RWPE2 (cell line): ENCODE results near the gene USP3.
A peak's percentile ranks its signal among the peaks of the same experiment; 100 is the strongest.

Source experiments
- ATAC-seq: fragments of 200-7000 bp; cut with Tn5 transposase; 3 replicates; pipeline ENCODE4 v1.9.1; 2021; ENCODE audit warnings: low read depth
- DNase-seq: peaks from one replicate; pipeline ENCODE4 v3.0.0-alpha.2; 2020; ENCODE audit warnings: low spot score
- H3K27ac ChIP-seq: fragments of 450-650 bp; 2 replicates; pipeline ENCODE4 v1.5.1; 2017; ENCODE audit warnings: mild to moderate bottlenecking; ENCODE audit not compliant: poor library complexity, severe bottlenecking
- H3K27me3 ChIP-seq: fragments of 250-450 bp; sonication (Bioruptor Pico); 2 replicates; pipeline ENCODE4 v1.5.1; 2021; ENCODE audit warnings: mild to moderate bottlenecking, moderate library complexity; ENCODE audit not compliant: insufficient read depth, poor library complexity, severe bottlenecking
- H3K36me3 ChIP-seq: fragments of 250-450 bp; sonication (Bioruptor Pico); 2 replicates; pipeline ENCODE4 v1.5.1; 2020; ENCODE audit warnings: low read depth, mild to moderate bottlenecking, moderate library complexity
- H3K4me1 ChIP-seq: fragments of 250-450 bp; sonication (Bioruptor Pico); 2 replicates; pipeline ENCODE4 v1.5.1; 2021; ENCODE audit warnings: mild to moderate bottlenecking, moderate library complexity; ENCODE audit not compliant: insufficient read depth, poor library complexity, severe bottlenecking
- H3K4me3 ChIP-seq: fragments of 250-450 bp; sonication (Bioruptor Pico); 2 replicates; pipeline ENCODE4 v1.5.1; 2021; ENCODE audit warnings: mild to moderate bottlenecking, moderate library complexity; ENCODE audit not compliant: severe bottlenecking
- H3K9me3 ChIP-seq: fragments of 250-450 bp; sonication (Bioruptor Pico); 2 replicates; pipeline ENCODE4 v1.5.1; 2021; ENCODE audit warnings: mild to moderate bottlenecking, moderate library complexity; ENCODE audit not compliant: severe bottlenecking
- TF ChIP-seq, protein P1 (sequence below): fragments of 450-650 bp; IDR thresholded peaks from one replicate; pipeline ENCODE4 v1.5.1; 2017; ENCODE audit warnings: mild to moderate bottlenecking, moderate library complexity; ENCODE audit not compliant: poor library complexity, severe bottlenecking

The USP3 gene

DNA sequence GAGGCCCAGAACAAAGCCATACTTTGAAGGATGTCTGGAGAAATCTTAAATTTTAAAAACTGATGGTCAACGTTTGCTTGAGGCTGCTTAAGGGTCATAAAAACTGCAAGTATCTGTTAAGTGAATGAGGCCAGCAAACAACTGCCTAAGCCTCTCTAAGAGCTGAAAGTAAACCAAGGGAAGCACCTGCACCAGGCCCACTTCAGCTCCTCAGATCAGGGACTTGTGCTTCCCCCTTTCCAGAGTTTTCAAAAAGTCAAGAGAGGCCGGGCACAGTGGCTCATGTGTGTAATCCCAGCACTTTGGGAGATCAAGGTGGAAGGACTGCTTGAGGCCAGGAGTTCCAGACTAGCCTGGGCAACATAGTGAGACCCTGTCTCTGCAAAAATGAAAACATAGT, 101.9 kb downstream of the USP3 start:
- DNase-seq, result no peak
- no peak overlapping the region for H3K27ac ChIP-seq
- H3K4me3 ChIP-seq, result no peak overlapping the region
- H3K27me3 ChIP-seq, result no peaks in the 10 kb centered on the region
- peaks cover 22% of the 10 kb centered on the region for H3K36me3 ChIP-seq
- no peaks in the 10 kb centered on the region for H3K9me3 ChIP-seq
- TF ChIP-seq, protein P1, sequence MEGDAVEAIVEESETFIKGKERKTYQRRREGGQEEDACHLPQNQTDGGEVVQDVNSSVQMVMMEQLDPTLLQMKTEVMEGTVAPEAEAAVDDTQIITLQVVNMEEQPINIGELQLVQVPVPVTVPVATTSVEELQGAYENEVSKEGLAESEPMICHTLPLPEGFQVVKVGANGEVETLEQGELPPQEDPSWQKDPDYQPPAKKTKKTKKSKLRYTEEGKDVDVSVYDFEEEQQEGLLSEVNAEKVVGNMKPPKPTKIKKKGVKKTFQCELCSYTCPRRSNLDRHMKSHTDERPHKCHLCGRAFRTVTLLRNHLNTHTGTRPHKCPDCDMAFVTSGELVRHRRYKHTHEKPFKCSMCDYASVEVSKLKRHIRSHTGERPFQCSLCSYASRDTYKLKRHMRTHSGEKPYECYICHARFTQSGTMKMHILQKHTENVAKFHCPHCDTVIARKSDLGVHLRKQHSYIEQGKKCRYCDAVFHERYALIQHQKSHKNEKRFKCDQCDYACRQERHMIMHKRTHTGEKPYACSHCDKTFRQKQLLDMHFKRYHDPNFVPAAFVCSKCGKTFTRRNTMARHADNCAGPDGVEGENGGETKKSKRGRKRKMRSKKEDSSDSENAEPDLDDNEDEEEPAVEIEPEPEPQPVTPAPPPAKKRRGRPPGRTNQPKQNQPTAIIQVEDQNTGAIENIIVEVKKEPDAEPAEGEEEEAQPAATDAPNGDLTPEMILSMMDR, result no peak
- no peak for ATAC-seq
- H3K4me1 ChIP-seq, result no peaks in the 10 kb centered on the region

DNA sequence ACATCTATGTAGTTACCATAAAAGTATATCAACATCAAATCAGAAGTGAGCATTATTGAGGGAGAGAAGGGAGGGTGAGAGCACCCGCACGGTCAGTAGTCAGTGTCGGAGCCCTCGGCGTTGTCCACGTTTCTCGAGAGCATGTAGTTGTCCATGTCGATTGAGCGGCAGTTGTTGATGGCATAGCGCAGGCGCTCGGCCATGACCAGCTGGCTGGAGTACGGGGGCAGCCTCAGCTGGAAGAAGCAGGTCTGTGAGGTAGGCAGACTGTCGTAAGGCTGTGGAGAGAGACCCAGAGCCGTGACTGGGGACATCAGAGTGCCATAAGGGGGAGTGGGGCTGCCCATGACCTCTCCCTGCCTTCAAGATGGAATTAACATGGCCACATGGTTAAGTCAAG, 104.6 kb downstream of the USP3 start:
- Histone ChIP-seq H3K4me1 (no peaks in the 10 kb centered on the region), H3K4me3 (no peak overlapping the region), H3K9me3 (no peaks in the 10 kb centered on the region), H3K36me3 (peaks cover 22% of the 10 kb centered on the region), H3K27me3 (no peaks in the 10 kb centered on the region), H3K27ac (no peak overlapping the region)
- ATAC-seq, result no peak
- no peak for DNase-seq
- TF ChIP-seq, protein P1, result no peak

DNA sequence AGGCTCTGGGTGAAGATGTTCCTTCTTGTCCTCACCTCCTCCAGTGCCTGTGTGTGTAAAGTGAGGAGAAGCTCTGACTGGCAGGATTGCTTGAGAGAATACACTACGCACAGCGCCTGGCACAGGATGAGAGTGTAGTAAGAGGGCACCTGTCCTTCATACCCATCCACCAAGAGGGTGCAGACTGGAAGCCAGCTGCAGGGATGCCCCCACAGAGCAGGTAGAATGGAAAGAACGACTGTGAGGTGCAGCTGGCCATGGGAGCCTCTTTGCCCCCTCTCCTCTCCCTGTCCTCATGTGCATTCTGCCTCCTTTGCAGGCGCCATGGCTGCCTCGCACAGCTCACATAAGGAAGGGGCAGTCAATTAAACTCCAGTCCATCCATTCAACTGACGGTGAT, 105.1 kb downstream of the USP3 start:
- peaks cover 24% of the 10 kb centered on the region for H3K36me3 ChIP-seq
- H3K27me3 ChIP-seq, result no peaks in the 10 kb centered on the region
- no peaks in the 10 kb centered on the region for H3K4me1 ChIP-seq
- H3K27ac ChIP-seq, result no peak overlapping the region
- H3K4me3 ChIP-seq, result no peak overlapping the region
- no peak for ATAC-seq
- no peaks in the 10 kb centered on the region for H3K9me3 ChIP-seq
- no peak for DNase-seq
- TF ChIP-seq, protein P1, result no peak

DNA sequence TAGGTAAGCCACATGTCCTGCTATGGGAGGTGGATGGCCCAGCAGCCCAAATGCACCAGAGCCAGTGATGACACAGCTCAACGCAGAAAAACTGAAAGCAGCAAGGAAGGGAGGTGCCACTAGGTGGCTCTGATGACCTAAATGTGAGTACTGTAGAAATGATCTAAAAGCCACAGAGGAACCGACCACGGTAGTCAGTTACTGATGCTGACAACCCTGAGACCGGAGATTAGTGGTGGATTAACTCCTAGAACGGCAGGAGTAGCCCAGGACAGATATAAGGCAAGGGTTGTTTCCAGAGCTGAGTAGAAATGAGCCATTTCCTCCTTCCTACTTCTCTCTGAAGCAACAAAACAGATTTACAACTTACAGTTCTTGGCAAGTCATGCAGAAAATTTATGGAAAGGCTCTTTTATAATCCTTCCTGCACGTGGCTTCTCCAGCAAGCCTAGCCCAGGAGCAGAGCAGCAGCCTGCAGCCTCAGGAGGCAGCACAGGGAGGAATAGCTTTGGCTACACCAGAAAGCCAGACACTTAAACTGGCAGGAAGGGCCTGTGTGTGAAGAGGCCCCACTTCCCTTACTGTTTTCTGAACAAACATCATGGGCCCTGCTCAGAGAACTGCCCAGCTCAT, 105.9 kb downstream of the USP3 start:
- no peaks in the 10 kb centered on the region for H3K9me3 ChIP-seq
- no peaks in the 10 kb centered on the region for H3K4me1 ChIP-seq
- no peak for DNase-seq
- TF ChIP-seq, protein P1, result peak; percentile 98
- H3K27me3 ChIP-seq, result no peaks in the 10 kb centered on the region
- H3K27ac ChIP-seq, result no peak overlapping the region
- peak; percentile 91 for ATAC-seq
- H3K4me3 ChIP-seq, result no peak overlapping the region
- peaks cover 30% of the 10 kb centered on the region for H3K36me3 ChIP-seq

DNA sequence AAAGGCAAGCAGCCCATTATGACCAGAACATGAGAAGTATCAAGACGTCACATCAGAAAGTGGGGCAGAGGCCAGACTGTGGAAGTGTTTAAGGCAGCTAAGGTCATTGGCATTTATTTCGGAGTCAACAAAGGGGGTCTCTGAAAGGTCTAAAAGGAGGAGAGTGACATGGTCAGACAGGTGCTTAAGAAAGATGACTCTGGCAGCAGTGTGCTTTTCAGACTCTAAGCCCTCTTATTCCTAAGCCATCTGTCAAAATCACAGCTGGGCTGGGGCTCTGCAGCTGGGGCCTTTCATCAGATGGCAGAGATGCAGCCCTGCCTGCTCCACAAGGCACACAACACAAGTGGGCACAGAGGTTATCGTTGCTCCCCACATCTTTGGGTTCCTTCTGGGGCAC, 106.8 kb downstream of the USP3 start:
- Histone ChIP-seq H3K4me1 (peaks cover 7% of the 10 kb centered on the region), H3K27me3 (no peaks in the 10 kb centered on the region), H3K27ac (no peak overlapping the region), H3K4me3 (no peak overlapping the region), H3K36me3 (peaks cover 36% of the 10 kb centered on the region), H3K9me3 (no peaks in the 10 kb centered on the region)
- TF ChIP-seq, protein P1, result no peak
- ATAC-seq (no peak), DNase-seq (no peak)
